Caco-2 (cell line): Measurements from ENCODE around the gene FRRS1L. TPM values are rescaled to one million over a fixed set of nuclear protein-coding genes. Genes with fewer than 3 reads are reported as not detected.

Experiments used
- BruUV-seq: library from RNA; stranded (reverse); fragments of 400-500 nt; replicated peaks from 2 replicates; lab custom pipeline; 2021; lab: Mats Ljungman, UMichigan
- CTCF ChIA-PET: fragments of 300-600 bp; sonication (Branson Sonifier 250); formaldehyde crosslinking; loops from one replicate; lab custom pipeline; 2022; ENCODE audit warnings: antibody characterized with exemption; lab: Charles Lee
- POLR2A ChIA-PET: fragments of 300-600 bp; sonication (Branson Sonifier 250); formaldehyde crosslinking; loops from one replicate; lab custom pipeline; 2022; ENCODE audit warnings: antibody characterized with exemption; lab: Charles Lee
- DNase-seq, 2 experiments: peaks; one replicate each; pipeline versions ENCODE4 v3.0.0 to v3.0.0-alpha.2; 2020 to 2022
- H3K27me3 ChIP-seq: replicated peaks from 2 replicates; pipeline ENCODE4 v1.6.0; 2011; ENCODE audit warnings: low read length; ENCODE audit not compliant: control insufficient read depth, insufficient read depth
- H3K36me3 ChIP-seq: 2 replicates; pipeline ENCODE4 v1.5.1; 2011; ENCODE audit warnings: low read length; ENCODE audit not compliant: control insufficient read depth, insufficient read depth
- H3K4me1 ChIP-seq: fragments of 250-450 bp; sonication (Bioruptor Pico); 2 replicates; pipeline ENCODE4 v1.5.1; 2020; ENCODE audit warnings: mild to moderate bottlenecking
- H3K4me3 ChIP-seq: 2 replicates; pipeline ENCODE4 v1.5.1; 2011; ENCODE audit warnings: low read depth, mild to moderate bottlenecking, control low read depth, low read length
- H3K9me3 ChIP-seq: fragments of 250-450 bp; sonication (Bioruptor Pico); 2 replicates; pipeline ENCODE4 v1.5.1; 2020; ENCODE audit warnings: mild to moderate bottlenecking, moderate library complexity
- H3K27ac Mint-ChIP-seq: one replicate; pipeline ENCODE4 v1.8.0; 2022; ENCODE audit warnings: mixed read lengths; ENCODE audit not compliant: unreplicated experiment
- H3K27me3 Mint-ChIP-seq: one replicate; pipeline ENCODE4 v1.8.0; 2022; ENCODE audit warnings: mixed read lengths; ENCODE audit not compliant: insufficient read depth, unreplicated experiment
- H3K36me3 Mint-ChIP-seq: one replicate; pipeline ENCODE4 v1.8.0; 2022; ENCODE audit warnings: mild to moderate bottlenecking, mixed read lengths; ENCODE audit not compliant: insufficient read depth, unreplicated experiment
- H3K4me1 Mint-ChIP-seq: one replicate; pipeline ENCODE4 v1.8.0; 2022; ENCODE audit warnings: low read depth, mixed read lengths; ENCODE audit not compliant: unreplicated experiment
- H3K4me3 Mint-ChIP-seq: one replicate; pipeline ENCODE4 v1.8.0; 2022; ENCODE audit warnings: mild to moderate bottlenecking, moderate library complexity, mixed read lengths; ENCODE audit not compliant: unreplicated experiment
- H3K9me3 Mint-ChIP-seq: one replicate; pipeline ENCODE4 v1.8.0; 2022; ENCODE audit warnings: mixed read lengths; ENCODE audit not compliant: unreplicated experiment
- CTCF ChIP-seq, 2 experiments: fragments of 200-600 bp in 1 of 2; IDR thresholded peaks; 1 replicate in 1 of 2; 2 replicates in 1 of 2; pipeline versions ENCODE4 v1.5.1 to v1.8.0; 2011 to 2022; ENCODE audit warnings: antibody characterized with exemption in 1 of 2, control low read depth in 1 of 2, inconsistent platforms in 1 of 2, low read depth in 1 of 2, low read length in 1 of 2, mild to moderate bottlenecking in 1 of 2, moderate library complexity in 1 of 2; ENCODE audit not compliant: insufficient read depth in 1 of 2, severe bottlenecking in 1 of 2, unreplicated experiment in 1 of 2
- intact Hi-C: fragments of 100-400 bp; cut with micrococcal nuclease; formaldehyde crosslinking; loops from one replicate; pipeline ENCODE4 v1.10.0; 2022; ENCODE audit not compliant: unreplicated experiment
- total RNA-seq: library from RNA; stranded (reverse); gene quantifications from 2 replicates; pipeline ENCODE4 v1.2.3, GENCODE V29; 2022

FRRS1L gene
- total RNA-seq, 1 experiment from 2014 or later: not detected

- DNase-seq: peak; percentile 47 to 50
- Mint-ChIP-seq H3K27me3 (no peaks in the 10 kb centered on the region), H3K9me3 (no peaks in the 10 kb centered on the region), H3K4me3 (no peak overlapping the region), H3K27ac (no peak overlapping the region), H3K4me1 (no peaks in the 10 kb centered on the region), H3K36me3 (no peaks in the 10 kb centered on the region)
- peak; percentile 32 to 46 for TF ChIP-seq CTCF (IDR thresholded peaks at IDR 0.05; ENCODE audit: insufficient read depth in 1 of 2, low read depth in 1 of 2, low read length in 1 of 2, severe bottlenecking in 1 of 2, unreplicated experiment in 1 of 2)
- ChIA-PET CTCF (interaction anchor here (0.8 to 0.9 kb wide), 2 partner anchors 15 to 81 kb away, joined by 3 to 6 read pairs; no protein-coding TSS in a partner anchor), POLR2A (no interaction called here)
- intact Hi-C loops: no loop called here
- Histone ChIP-seq H3K27me3 (no peaks in the 10 kb centered on the region), H3K9me3 (no peaks in the 10 kb centered on the region), H3K36me3 (no peaks in the 10 kb centered on the region), H3K4me3 (no peak overlapping the region), H3K4me1 (no peaks in the 10 kb centered on the region)
- BruUV-seq: no TSS peak
Observed at GRCh38 chr9:109198736-109199382, 31.8 kb upstream of the FRRS1L start.

- no peaks in the 10 kb centered on the region for H3K36me3 ChIP-seq
- no peaks in the 10 kb centered on the region for H3K27me3 Mint-ChIP-seq
- no peaks in the 10 kb centered on the region for H3K9me3 ChIP-seq
- CTCF ChIA-PET: interaction anchor here (1.4 kb wide), 1 partner anchor 11 kb away, joined by 6 read pairs; no protein-coding TSS in a partner anchor
- intact Hi-C loops: no loop called here
- no peak overlapping the region for H3K27ac Mint-ChIP-seq
- POLR2A ChIA-PET: no interaction called here
- no peak for DNase-seq
- no peak overlapping the region for H3K4me3 Mint-ChIP-seq
- no peaks in the 10 kb centered on the region for H3K4me1 ChIP-seq
- H3K4me3 ChIP-seq: no peak overlapping the region
- TF ChIP-seq CTCF (IDR thresholded peaks at IDR 0.05; ENCODE audit: insufficient read depth in 1 of 2, low read depth in 1 of 2, low read length in 1 of 2, severe bottlenecking in 1 of 2, unreplicated experiment in 1 of 2): no peak
- BruUV-seq: no TSS peak
- no peaks in the 10 kb centered on the region for H3K9me3 Mint-ChIP-seq
- H3K27me3 ChIP-seq: no peaks in the 10 kb centered on the region
- H3K4me1 Mint-ChIP-seq: no peaks in the 10 kb centered on the region
- H3K36me3 Mint-ChIP-seq: no peaks in the 10 kb centered on the region
Observed at GRCh38 chr9:109193974-109194556, 27.0 kb upstream of the FRRS1L start.

GRCh38 chr9:109192732-109193361, 25.8 kb upstream of the FRRS1L start:
- CTCF ChIA-PET: interaction anchor here (1.4 kb wide), 1 partner anchor 9 kb away, joined by 6 read pairs; no protein-coding TSS in a partner anchor
- no peaks in the 10 kb centered on the region for H3K9me3 Mint-ChIP-seq
- Histone ChIP-seq H3K4me3 (no peak overlapping the region), H3K4me1 (no peaks in the 10 kb centered on the region), H3K27me3 (no peaks in the 10 kb centered on the region), H3K36me3 (no peaks in the 10 kb centered on the region), H3K9me3 (no peaks in the 10 kb centered on the region)
- no peaks in the 10 kb centered on the region for H3K27me3 Mint-ChIP-seq
- H3K4me3 Mint-ChIP-seq: no peak overlapping the region
- peak; percentile 33 to 45 for DNase-seq
- intact Hi-C loops: no loop called here
- no TSS peak for BruUV-seq
- H3K36me3 Mint-ChIP-seq: no peaks in the 10 kb centered on the region
- POLR2A ChIA-PET: no interaction called here
- H3K27ac Mint-ChIP-seq: no peak overlapping the region
- TF ChIP-seq CTCF (IDR thresholded peaks at IDR 0.05; ENCODE audit: insufficient read depth in 1 of 2, low read depth in 1 of 2, low read length in 1 of 2, severe bottlenecking in 1 of 2, unreplicated experiment in 1 of 2): peak; percentile 38 to 65
- H3K4me1 Mint-ChIP-seq: no peaks in the 10 kb centered on the region
